GM19025 (cell line): ENCODE data around the gene PRPSAP2.

Source experiments
- ATAC-seq: cut with Tn5 transposase; IDR thresholded peaks from one replicate; pipeline ENCODE4 v1.9.1; 2021; ENCODE audit warnings: mild to moderate bottlenecking, low read depth, moderate library complexity; ENCODE audit not compliant: unreplicated experiment

The PRPSAP2 gene

GRCh38 chr17:18977021-18977420, 119.1 kb downstream of the PRPSAP2 start:
- ATAC-seq = no peak

GRCh38 chr17:18977646-18978045, 119.7 kb downstream of the PRPSAP2 start:
- no peak for ATAC-seq

GRCh38 chr17:18978050-18978449, 120.1 kb downstream of the PRPSAP2 start:
- ATAC-seq = no peak

GRCh38 chr17:18978655-18979054, 120.7 kb downstream of the PRPSAP2 start:
- no peak for ATAC-seq
